Measurements from ENCODE around the gene LMOD3.

DNA sequence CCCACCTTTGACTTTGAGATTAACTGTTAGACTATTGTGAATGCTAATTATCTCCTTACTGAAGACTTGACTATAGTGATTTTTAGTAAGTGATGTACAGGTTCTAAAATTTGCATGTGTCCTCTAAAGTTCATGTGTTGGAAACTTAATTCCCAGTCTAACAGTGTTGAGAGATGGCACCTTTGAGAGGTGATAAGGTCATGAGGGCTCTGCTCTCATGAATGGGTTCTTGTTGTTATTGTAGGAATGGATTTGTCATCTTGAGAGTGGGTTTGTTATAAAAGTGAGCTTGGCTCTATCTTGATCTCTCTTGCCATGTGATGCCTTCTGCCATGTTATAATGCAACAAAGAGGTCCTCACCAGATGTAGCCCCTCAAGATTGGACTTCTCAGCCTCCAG, 18.9 kb upstream of the LMOD3 start:
- TF ChIP-seq, protein P1, sequence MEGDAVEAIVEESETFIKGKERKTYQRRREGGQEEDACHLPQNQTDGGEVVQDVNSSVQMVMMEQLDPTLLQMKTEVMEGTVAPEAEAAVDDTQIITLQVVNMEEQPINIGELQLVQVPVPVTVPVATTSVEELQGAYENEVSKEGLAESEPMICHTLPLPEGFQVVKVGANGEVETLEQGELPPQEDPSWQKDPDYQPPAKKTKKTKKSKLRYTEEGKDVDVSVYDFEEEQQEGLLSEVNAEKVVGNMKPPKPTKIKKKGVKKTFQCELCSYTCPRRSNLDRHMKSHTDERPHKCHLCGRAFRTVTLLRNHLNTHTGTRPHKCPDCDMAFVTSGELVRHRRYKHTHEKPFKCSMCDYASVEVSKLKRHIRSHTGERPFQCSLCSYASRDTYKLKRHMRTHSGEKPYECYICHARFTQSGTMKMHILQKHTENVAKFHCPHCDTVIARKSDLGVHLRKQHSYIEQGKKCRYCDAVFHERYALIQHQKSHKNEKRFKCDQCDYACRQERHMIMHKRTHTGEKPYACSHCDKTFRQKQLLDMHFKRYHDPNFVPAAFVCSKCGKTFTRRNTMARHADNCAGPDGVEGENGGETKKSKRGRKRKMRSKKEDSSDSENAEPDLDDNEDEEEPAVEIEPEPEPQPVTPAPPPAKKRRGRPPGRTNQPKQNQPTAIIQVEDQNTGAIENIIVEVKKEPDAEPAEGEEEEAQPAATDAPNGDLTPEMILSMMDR (IDR thresholded peaks at IDR 0.05), result no peak
- TF ChIP-seq POLR2A (IDR thresholded peaks at IDR 0.05; ENCODE audit: low read length) (no peak), ESRRA (IDR thresholded peaks at IDR 0.05; ENCODE audit: borderline replicate concordance, low read length) (no peak), HMGXB4 (CRISPR knock-in tag; IDR thresholded peaks at IDR 0.05; ENCODE audit: borderline replicate concordance) (no peak), FOSL2 (IDR thresholded peaks at IDR 0.05) (no peak), FOSL2 (CRISPR knock-in tag; IDR thresholded peaks at IDR 0.05) (no peak), HOXA7 (CRISPR knock-in tag; IDR thresholded peaks at IDR 0.05) (no peak), JUNB (IDR thresholded peaks at IDR 0.05) (no peak), RFX5 (IDR thresholded peaks at IDR 0.05) (no peak), MAZ (IDR thresholded peaks at IDR 0.05; ENCODE audit: borderline replicate concordance, low read depth, low read length) (no peak), RAD21 (conservative IDR thresholded peaks at IDR 0.05 in 1 of 2, IDR thresholded peaks at IDR 0.05 in 1 of 2) (no peak)
- TF ChIP-seq, protein P2, sequence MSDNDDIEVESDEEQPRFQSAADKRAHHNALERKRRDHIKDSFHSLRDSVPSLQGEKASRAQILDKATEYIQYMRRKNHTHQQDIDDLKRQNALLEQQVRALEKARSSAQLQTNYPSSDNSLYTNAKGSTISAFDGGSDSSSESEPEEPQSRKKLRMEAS (IDR thresholded peaks at IDR 0.05), result no peak
